ENCODE results near the gene FAAH.
A peak's percentile ranks its signal among the peaks of the same experiment; 100 is the strongest.

FAAH gene

GRCh38 chr1:46444466-46444865 is 50.3 kb downstream of the FAAH start:
- DNase-seq (ENCODE audit: extremely low read depth, insufficient read length), result no peak
- no peak for TF ChIP-seq CTCF (IDR thresholded peaks at IDR 0.05; ENCODE audit: insufficient read depth, low read length, poor library complexity, severe bottlenecking)
- no peaks in the 10 kb centered on the region for H3K36me3 ChIP-seq (ENCODE audit: control insufficient read depth, insufficient read depth, low read length)
- no peak overlapping the region for H3K4me3 ChIP-seq (replicated peaks; ENCODE audit: low read depth, low read length)
- peaks cover 7% of the 10 kb centered on the region for H3K27me3 ChIP-seq (replicated peaks; ENCODE audit: control insufficient read depth, insufficient read depth, low read length)

- peaks cover 7% of the 10 kb centered on the region for H3K27me3 ChIP-seq (replicated peaks; ENCODE audit: control insufficient read depth, insufficient read depth, low read length)
- no peak for DNase-seq (ENCODE audit: extremely low read depth, insufficient read length)
- peak; percentile 17 for TF ChIP-seq CTCF (IDR thresholded peaks at IDR 0.05; ENCODE audit: insufficient read depth, low read length, poor library complexity, severe bottlenecking)
- H3K4me3 ChIP-seq (replicated peaks; ENCODE audit: low read depth, low read length), result no peak overlapping the region
- no peaks in the 10 kb centered on the region for H3K36me3 ChIP-seq (ENCODE audit: control insufficient read depth, insufficient read depth, low read length)
Observed at GRCh38 chr1:46445773-46446256, 51.7 kb downstream of the FAAH start.

- no peak for DNase-seq (ENCODE audit: extremely low read depth, insufficient read length)
- Histone ChIP-seq H3K36me3 (ENCODE audit: control insufficient read depth, insufficient read depth, low read length) (no peaks in the 10 kb centered on the region), H3K4me3 (replicated peaks; ENCODE audit: low read depth, low read length) (no peak overlapping the region), H3K27me3 (replicated peaks; ENCODE audit: control insufficient read depth, insufficient read depth, low read length) (peaks cover 7% of the 10 kb centered on the region)
- TF ChIP-seq CTCF (IDR thresholded peaks at IDR 0.05; ENCODE audit: insufficient read depth, low read length, poor library complexity, severe bottlenecking), result peak; percentile 93
Observed at GRCh38 chr1:46446646-46447498, 52.8 kb downstream of the FAAH start.

- H3K4me3 ChIP-seq (replicated peaks; ENCODE audit: low read depth, low read length), result no peak overlapping the region
- no peak for DNase-seq (ENCODE audit: extremely low read depth, insufficient read length)
- peaks cover 7% of the 10 kb centered on the region for H3K27me3 ChIP-seq (replicated peaks; ENCODE audit: control insufficient read depth, insufficient read depth, low read length)
Observed at GRCh38 chr1:46447499-46448108, 53.5 kb downstream of the FAAH start.

More at GRCh38 chr1:46447499-46448108, 53.5 kb downstream of the FAAH start:
- TF ChIP-seq CTCF (IDR thresholded peaks at IDR 0.05; ENCODE audit: insufficient read depth, low read length, poor library complexity, severe bottlenecking), result no peak
- H3K36me3 ChIP-seq (ENCODE audit: control insufficient read depth, insufficient read depth, low read length), result no peaks in the 10 kb centered on the region
